ENCODE measurements around the gene MYCBP. TPM values are rescaled to one million over a fixed set of nuclear protein-coding genes. Genes with fewer than 3 reads are reported as not detected.

Gene MYCBP
- total and polyA plus RNA-seq, 2 of the 13 experiments (the other 11 are each of a cell fraction or from before 2014, with no cell fraction given), result 11.4 to 30.4 TPM

DNA sequence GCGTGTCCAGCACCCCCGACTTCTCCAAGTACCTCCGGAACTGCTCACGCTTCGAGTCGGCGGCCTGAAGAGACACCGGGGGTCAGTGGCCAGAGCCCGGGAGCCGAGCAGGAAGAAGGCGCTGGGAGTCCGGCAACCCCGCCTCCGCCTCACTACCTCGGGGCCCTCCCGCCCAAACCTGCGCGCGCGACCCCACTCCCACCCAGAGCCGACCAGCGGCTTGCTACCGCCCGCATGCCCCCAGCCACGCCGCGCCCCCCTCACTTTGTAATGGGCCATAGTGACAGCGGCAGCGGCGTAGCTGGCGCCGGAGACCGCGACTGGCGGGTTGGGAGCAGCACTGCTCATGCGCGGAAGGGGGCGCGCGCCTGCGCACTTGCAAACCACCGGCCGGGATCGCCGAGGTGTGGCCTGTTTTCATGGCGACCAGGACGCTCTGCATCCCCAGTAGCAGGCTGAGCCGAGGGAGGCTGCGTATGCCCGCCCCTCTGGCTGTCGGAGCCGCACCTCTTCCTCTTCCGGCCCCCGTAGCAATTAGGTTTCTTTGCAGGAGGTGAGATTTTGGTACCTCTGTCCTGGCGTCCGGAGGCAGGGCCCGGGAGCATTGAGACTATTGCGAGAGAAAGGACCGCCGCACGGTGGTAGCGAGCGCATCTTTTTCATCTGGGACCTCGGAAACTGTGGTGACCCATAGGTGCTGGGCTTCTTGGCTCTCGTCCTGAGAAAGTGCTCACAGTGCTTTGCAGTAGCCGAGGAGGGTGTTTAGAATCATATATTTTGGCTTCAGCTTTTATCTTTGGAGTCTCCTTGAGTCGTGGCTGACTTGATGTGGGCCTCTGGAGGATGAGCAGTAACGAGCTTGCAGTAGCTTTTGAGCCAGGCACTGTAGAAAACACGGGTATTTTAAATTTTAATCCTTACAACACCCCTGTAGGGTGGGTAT lies at the start of gene MYCBP (continued):
- TF ChIP-seq, protein P1, sequence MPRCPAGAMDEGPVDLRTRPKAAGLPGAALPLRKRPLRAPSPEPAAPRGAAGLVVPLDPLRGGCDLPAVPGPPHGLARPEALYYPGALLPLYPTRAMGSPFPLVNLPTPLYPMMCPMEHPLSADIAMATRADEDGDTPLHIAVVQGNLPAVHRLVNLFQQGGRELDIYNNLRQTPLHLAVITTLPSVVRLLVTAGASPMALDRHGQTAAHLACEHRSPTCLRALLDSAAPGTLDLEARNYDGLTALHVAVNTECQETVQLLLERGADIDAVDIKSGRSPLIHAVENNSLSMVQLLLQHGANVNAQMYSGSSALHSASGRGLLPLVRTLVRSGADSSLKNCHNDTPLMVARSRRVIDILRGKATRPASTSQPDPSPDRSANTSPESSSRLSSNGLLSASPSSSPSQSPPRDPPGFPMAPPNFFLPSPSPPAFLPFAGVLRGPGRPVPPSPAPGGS (CRISPR knock-in tag; IDR thresholded peaks at IDR 0.05), result peak; percentile 80; the same call in 1 of the 2 replicates
- TF ChIP-seq, protein P2, sequence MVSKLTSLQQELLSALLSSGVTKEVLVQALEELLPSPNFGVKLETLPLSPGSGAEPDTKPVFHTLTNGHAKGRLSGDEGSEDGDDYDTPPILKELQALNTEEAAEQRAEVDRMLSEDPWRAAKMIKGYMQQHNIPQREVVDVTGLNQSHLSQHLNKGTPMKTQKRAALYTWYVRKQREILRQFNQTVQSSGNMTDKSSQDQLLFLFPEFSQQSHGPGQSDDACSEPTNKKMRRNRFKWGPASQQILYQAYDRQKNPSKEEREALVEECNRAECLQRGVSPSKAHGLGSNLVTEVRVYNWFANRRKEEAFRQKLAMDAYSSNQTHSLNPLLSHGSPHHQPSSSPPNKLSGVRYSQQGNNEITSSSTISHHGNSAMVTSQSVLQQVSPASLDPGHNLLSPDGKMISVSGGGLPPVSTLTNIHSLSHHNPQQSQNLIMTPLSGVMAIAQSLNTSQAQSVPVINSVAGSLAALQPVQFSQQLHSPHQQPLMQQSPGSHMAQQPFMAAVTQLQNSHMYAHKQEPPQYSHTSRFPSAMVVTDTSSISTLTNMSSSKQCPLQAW (CRISPR knock-in tag; IDR thresholded peaks at IDR 0.05), result no peak; the same call in none of the 2 replicates
- no peak for TF ChIP-seq ZFYVE20 (CRISPR knock-in tag; IDR thresholded peaks at IDR 0.05; ENCODE audit: borderline replicate concordance, low read depth)
- no peak for TF ChIP-seq ZNF589 (CRISPR knock-in tag; conservative IDR thresholded peaks at IDR 0.05)
- TF ChIP-seq, protein P3, sequence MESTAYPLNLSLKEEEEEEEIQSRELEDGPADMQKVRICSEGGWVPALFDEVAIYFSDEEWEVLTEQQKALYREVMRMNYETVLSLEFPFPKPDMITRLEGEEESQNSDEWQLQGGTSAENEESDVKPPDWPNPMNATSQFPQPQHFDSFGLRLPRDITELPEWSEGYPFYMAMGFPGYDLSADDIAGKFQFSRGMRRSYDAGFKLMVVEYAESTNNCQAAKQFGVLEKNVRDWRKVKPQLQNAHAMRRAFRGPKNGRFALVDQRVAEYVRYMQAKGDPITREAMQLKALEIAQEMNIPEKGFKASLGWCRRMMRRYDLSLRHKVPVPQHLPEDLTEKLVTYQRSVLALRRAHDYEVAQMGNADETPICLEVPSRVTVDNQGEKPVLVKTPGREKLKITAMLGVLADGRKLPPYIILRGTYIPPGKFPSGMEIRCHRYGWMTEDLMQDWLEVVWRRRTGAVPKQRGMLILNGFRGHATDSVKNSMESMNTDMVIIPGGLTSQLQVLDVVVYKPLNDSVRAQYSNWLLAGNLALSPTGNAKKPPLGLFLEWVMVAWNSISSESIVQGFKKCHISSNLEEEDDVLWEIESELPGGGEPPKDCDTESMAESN (CRISPR knock-in tag; conservative IDR thresholded peaks at IDR 0.05), result peak; percentile 63; the same call in 1 of the 2 replicates
- TF ChIP-seq REL (CRISPR knock-in tag; conservative IDR thresholded peaks at IDR 0.05), result no peak
- TF ChIP-seq, protein P4, sequence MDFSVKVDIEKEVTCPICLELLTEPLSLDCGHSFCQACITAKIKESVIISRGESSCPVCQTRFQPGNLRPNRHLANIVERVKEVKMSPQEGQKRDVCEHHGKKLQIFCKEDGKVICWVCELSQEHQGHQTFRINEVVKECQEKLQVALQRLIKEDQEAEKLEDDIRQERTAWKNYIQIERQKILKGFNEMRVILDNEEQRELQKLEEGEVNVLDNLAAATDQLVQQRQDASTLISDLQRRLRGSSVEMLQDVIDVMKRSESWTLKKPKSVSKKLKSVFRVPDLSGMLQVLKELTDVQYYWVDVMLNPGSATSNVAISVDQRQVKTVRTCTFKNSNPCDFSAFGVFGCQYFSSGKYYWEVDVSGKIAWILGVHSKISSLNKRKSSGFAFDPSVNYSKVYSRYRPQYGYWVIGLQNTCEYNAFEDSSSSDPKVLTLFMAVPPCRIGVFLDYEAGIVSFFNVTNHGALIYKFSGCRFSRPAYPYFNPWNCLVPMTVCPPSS (IDR thresholded peaks at IDR 0.05), result no peak
- no peak for TF ChIP-seq NFKBIZ (CRISPR knock-in tag; IDR thresholded peaks at IDR 0.05)
- TF ChIP-seq, protein P5, sequence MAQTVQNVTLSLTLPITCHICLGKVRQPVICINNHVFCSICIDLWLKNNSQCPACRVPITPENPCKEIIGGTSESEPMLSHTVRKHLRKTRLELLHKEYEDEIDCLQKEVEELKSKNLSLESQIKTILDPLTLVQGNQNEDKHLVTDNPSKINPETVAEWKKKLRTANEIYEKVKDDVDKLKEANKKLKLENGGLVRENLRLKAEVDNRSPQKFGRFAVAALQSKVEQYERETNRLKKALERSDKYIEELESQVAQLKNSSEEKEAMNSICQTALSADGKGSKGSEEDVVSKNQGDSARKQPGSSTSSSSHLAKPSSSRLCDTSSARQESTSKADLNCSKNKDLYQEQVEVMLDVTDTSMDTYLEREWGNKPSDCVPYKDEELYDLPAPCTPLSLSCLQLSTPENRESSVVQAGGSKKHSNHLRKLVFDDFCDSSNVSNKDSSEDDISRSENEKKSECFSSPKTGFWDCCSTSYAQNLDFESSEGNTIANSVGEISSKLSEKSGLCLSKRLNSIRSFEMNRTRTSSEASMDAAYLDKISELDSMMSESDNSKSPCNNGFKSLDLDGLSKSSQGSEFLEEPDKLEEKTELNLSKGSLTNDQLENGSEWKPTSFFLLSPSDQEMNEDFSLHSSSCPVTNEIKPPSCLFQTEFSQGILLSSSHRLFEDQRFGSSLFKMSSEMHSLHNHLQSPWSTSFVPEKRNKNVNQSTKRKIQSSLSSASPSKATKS (CRISPR knock-in tag; IDR thresholded peaks at IDR 0.05), result no peak
- TF ChIP-seq, protein P6, sequence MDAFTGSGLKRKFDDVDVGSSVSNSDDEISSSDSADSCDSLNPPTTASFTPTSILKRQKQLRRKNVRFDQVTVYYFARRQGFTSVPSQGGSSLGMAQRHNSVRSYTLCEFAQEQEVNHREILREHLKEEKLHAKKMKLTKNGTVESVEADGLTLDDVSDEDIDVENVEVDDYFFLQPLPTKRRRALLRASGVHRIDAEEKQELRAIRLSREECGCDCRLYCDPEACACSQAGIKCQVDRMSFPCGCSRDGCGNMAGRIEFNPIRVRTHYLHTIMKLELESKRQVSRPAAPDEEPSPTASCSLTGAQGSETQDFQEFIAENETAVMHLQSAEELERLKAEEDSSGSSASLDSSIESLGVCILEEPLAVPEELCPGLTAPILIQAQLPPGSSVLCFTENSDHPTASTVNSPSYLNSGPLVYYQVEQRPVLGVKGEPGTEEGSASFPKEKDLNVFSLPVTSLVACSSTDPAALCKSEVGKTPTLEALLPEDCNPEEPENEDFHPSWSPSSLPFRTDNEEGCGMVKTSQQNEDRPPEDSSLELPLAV (CRISPR knock-in tag; conservative IDR thresholded peaks at IDR 0.05; ENCODE audit: low read depth), result no peak
- TF ChIP-seq HNRNPLL (IDR thresholded peaks at IDR 0.05; ENCODE audit: low read depth, low read length, poor library complexity, severe bottlenecking), result peak; percentile 99
- TF ChIP-seq FOXO1 (CRISPR knock-in tag; IDR thresholded peaks at IDR 0.05), result no peak; the same call in 1 of the 2 replicates
- TF ChIP-seq SMAD1 (CRISPR knock-in tag; IDR thresholded peaks at IDR 0.05; ENCODE audit: borderline replicate concordance, low read depth), result no peak
- TF ChIP-seq SOX5 (CRISPR knock-in tag; IDR thresholded peaks at IDR 0.05; ENCODE audit: borderline replicate concordance), result no peak
- no peak for TF ChIP-seq CBX5 (CRISPR knock-in tag; IDR thresholded peaks at IDR 0.05; ENCODE audit: borderline replicate concordance)
- no peak for TF ChIP-seq MYNN (CRISPR knock-in tag; IDR thresholded peaks at IDR 0.05; ENCODE audit: low read depth)
- TF ChIP-seq NFYC (CRISPR knock-in tag; IDR thresholded peaks at IDR 0.05), result no peak

Measured in HepG2 (cell line).